Mesothelial cell of epicardium (in vitro differentiated cells): ENCODE results near the gene GTF3A. TPM values are rescaled to one million over a fixed set of nuclear protein-coding genes. Genes with fewer than 3 reads are reported as not detected.

Source experiments
- DNase-seq, 2 experiments: peaks; one replicate each; pipeline ENCODE4 v3.0.0; 2021; ENCODE audit warnings: low spot score in 2 of 2; ENCODE audit not compliant: unreplicated experiment in 2 of 2
- H3K27ac Mint-ChIP-seq: 2 replicates; pipeline ENCODE4 v1.8.0; 2021; ENCODE audit warnings: mixed read lengths
- H3K27me3 Mint-ChIP-seq: 2 replicates; pipeline ENCODE4 v1.8.0; 2021; ENCODE audit warnings: low read depth, mixed read lengths
- H3K36me3 Mint-ChIP-seq: 2 replicates; pipeline ENCODE4 v1.8.0; 2021; ENCODE audit warnings: mixed read lengths
- H3K4me1 Mint-ChIP-seq: 2 replicates; pipeline ENCODE4 v1.8.0; 2021; ENCODE audit warnings: mixed read lengths
- H3K4me3 Mint-ChIP-seq: 2 replicates; pipeline ENCODE4 v1.8.0; 2021; ENCODE audit warnings: mild to moderate bottlenecking, moderate library complexity, mixed read lengths
- H3K9me3 Mint-ChIP-seq: 2 replicates; pipeline ENCODE4 v1.8.0; 2021; ENCODE audit warnings: mixed read lengths
- total RNA-seq: library from RNA; stranded (reverse); gene quantifications from 3 replicates; pipeline ENCODE4 v1.2.1, GENCODE V29; 2021
- TF ChIP-seq, protein P1 (sequence below): fragments of 200-600 bp; sonication (generic); IDR thresholded peaks from one replicate; pipeline ENCODE4 v1.5.0; 2021; ENCODE audit warnings: antibody characterized with exemption; ENCODE audit not compliant: unreplicated experiment

GTF3A gene
- total RNA-seq, 1 donor from 2014 or later, result 48.6 TPM

- DNase-seq, result no peak
- Mint-ChIP-seq H3K36me3 (peaks cover 31% of the 10 kb centered on the region), H3K4me1 (peaks cover 23% of the 10 kb centered on the region), H3K9me3 (peaks cover 6% of the 10 kb centered on the region), H3K4me3 (no peak overlapping the region), H3K27me3 (no peaks in the 10 kb centered on the region), H3K27ac (no peak overlapping the region)
- TF ChIP-seq, protein P1, sequence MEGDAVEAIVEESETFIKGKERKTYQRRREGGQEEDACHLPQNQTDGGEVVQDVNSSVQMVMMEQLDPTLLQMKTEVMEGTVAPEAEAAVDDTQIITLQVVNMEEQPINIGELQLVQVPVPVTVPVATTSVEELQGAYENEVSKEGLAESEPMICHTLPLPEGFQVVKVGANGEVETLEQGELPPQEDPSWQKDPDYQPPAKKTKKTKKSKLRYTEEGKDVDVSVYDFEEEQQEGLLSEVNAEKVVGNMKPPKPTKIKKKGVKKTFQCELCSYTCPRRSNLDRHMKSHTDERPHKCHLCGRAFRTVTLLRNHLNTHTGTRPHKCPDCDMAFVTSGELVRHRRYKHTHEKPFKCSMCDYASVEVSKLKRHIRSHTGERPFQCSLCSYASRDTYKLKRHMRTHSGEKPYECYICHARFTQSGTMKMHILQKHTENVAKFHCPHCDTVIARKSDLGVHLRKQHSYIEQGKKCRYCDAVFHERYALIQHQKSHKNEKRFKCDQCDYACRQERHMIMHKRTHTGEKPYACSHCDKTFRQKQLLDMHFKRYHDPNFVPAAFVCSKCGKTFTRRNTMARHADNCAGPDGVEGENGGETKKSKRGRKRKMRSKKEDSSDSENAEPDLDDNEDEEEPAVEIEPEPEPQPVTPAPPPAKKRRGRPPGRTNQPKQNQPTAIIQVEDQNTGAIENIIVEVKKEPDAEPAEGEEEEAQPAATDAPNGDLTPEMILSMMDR, result no peak
Measured at GRCh38 chr13:27427641-27428040, 3.2 kb downstream of the GTF3A start.

DNA sequence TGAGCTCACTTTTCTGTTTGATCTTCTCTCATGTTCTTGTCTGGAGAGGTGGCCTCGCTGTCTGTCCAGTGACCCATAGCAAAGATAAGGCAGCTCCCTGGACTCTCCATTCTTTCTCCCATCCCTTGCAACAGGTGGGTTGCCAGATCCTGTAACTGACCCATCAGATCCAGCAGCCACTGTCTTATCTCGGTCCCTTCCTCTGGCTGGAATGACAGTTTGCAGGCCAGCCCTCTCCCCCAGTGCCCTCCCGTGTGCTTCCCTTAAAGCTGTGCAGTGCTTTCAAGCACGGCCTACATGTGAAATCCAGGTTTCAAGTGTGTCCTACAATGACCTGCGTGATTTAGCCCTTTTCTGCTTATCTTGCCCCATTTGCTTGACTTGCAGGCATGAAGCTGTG, 3.7 kb downstream of the GTF3A start:
- peaks cover 6% of the 10 kb centered on the region for H3K9me3 Mint-ChIP-seq
- H3K4me1 Mint-ChIP-seq, result peaks cover 23% of the 10 kb centered on the region
- H3K4me3 Mint-ChIP-seq, result no peak overlapping the region
- peaks cover 31% of the 10 kb centered on the region for H3K36me3 Mint-ChIP-seq
- H3K27me3 Mint-ChIP-seq, result no peaks in the 10 kb centered on the region
- no peak overlapping the region for H3K27ac Mint-ChIP-seq
- TF ChIP-seq, protein P1, result no peak
- DNase-seq, result no peak

GRCh38 chr13:27432180-27432579, 7.8 kb downstream of the GTF3A start:
- H3K27ac Mint-ChIP-seq, result no peak overlapping the region
- H3K9me3 Mint-ChIP-seq, result peaks cover 6% of the 10 kb centered on the region
- H3K4me3 Mint-ChIP-seq, result no peak overlapping the region
- DNase-seq, result no peak
- no peaks in the 10 kb centered on the region for H3K4me1 Mint-ChIP-seq
- no peaks in the 10 kb centered on the region for H3K27me3 Mint-ChIP-seq
- TF ChIP-seq, protein P1, result no peak
- peaks cover 33% of the 10 kb centered on the region for H3K36me3 Mint-ChIP-seq

- TF ChIP-seq, protein P1, result no peak
- peaks cover 6% of the 10 kb centered on the region for H3K9me3 Mint-ChIP-seq
- no peaks in the 10 kb centered on the region for H3K4me1 Mint-ChIP-seq
- DNase-seq, result no peak
- H3K4me3 Mint-ChIP-seq, result no peak overlapping the region
- H3K27me3 Mint-ChIP-seq, result no peaks in the 10 kb centered on the region
- H3K36me3 Mint-ChIP-seq, result peaks cover 35% of the 10 kb centered on the region
- H3K27ac Mint-ChIP-seq, result no peak overlapping the region
Measured at GRCh38 chr13:27432611-27433210, 8.3 kb downstream of the GTF3A start.

DNA sequence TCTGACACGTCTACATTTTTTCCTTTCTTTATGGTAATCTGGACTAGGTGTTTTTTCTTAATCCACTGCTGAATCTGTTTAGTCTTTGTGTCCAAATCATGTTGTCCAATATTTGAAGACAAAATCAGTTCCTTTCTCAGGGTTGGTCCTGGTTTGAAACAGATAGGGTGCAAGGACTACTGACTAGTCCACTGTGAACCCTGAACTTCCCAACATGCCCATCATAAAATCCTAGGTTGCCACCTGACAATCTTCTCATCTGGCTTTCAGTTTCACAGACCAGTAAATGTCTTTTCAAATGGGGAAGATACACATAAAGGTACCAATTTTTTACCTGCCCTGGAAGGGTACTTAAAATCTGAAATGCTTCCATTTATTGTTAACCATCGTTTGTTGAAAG, 12.7 kb downstream of the GTF3A start:
- H3K27ac Mint-ChIP-seq, result no peak overlapping the region
- H3K4me3 Mint-ChIP-seq, result no peak overlapping the region
- no peaks in the 10 kb centered on the region for H3K27me3 Mint-ChIP-seq
- peaks cover 27% of the 10 kb centered on the region for H3K36me3 Mint-ChIP-seq
- H3K4me1 Mint-ChIP-seq, result peaks cover 4% of the 10 kb centered on the region
- no peaks in the 10 kb centered on the region for H3K9me3 Mint-ChIP-seq
- TF ChIP-seq, protein P1, result no peak
- DNase-seq, result no peak

DNA sequence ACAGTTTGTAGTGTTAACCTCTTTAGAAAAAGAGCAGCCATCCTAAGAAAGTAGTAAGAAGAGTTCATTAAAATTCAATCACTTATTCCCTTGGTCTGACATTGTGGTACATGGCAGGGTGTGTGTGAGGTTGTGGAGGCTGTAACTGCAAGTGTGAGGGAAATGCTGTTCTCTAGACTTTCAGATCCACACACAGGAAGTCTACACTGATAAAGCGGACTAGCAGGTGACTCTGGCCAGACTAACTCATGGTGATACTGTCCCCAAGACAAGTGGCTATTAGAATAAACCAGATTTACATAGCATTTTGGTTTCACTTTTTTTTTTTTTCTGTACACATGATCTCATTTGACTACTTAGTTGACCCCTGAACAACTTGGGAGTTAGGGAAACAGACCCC, 16.0 kb downstream of the GTF3A start:
- TF ChIP-seq, protein P1, result no peak
- H3K36me3 Mint-ChIP-seq, result peaks cover 31% of the 10 kb centered on the region
- no peaks in the 10 kb centered on the region for H3K27me3 Mint-ChIP-seq
- H3K4me3 Mint-ChIP-seq, result no peak overlapping the region
- no peak for DNase-seq
- H3K4me1 Mint-ChIP-seq, result peaks cover 10% of the 10 kb centered on the region
- H3K9me3 Mint-ChIP-seq, result no peaks in the 10 kb centered on the region
- no peak overlapping the region for H3K27ac Mint-ChIP-seq
